GM23248 (cell line): Measurements from ENCODE around the gene CXCR1. TPM values are rescaled to one million over a fixed set of nuclear protein-coding genes. Genes with fewer than 3 reads are reported as not detected.

Experiments used
- DNase-seq: peaks from one replicate; pipeline ENCODE4 v3.0.0-alpha.2; 2015
- H2AFZ ChIP-seq: fragments of 200-600 bp; sonication (generic); 2 replicates; pipeline ENCODE4 v1.6.1; 2016; ENCODE audit warnings: antibody characterized with exemption
- H3F3A ChIP-seq: fragments of 200-600 bp; sonication (generic); 2 replicates; pipeline ENCODE4 v1.6.1; 2016; ENCODE audit warnings: mild to moderate bottlenecking, antibody characterized with exemption, mixed run types; ENCODE audit not compliant: insufficient read depth
- H3K27ac ChIP-seq: fragments of 200-600 bp; sonication (generic); 2 replicates; pipeline ENCODE4 v1.5.1; 2016; ENCODE audit warnings: mild to moderate bottlenecking
- H3K27me3 ChIP-seq: fragments of 200-600 bp; sonication (generic); replicated peaks from 2 replicates; pipeline ENCODE4 v1.6.1; 2016; ENCODE audit warnings: mild to moderate bottlenecking; ENCODE audit not compliant: insufficient read depth
- H3K36me3 ChIP-seq: fragments of 200-600 bp; sonication (generic); 2 replicates; pipeline ENCODE4 v1.6.1; 2016; ENCODE audit warnings: low read depth, mild to moderate bottlenecking
- H3K4me1 ChIP-seq: fragments of 200-600 bp; sonication (generic); 2 replicates; pipeline ENCODE4 v1.6.1; 2016; ENCODE audit warnings: mild to moderate bottlenecking; ENCODE audit not compliant: insufficient read depth
- H3K4me2 ChIP-seq: fragments of 200-600 bp; sonication (generic); one replicate; pipeline ENCODE4 v1.6.1; 2016; ENCODE audit warnings: mild to moderate bottlenecking; ENCODE audit not compliant: unreplicated experiment
- H3K4me3 ChIP-seq: fragments of 200-600 bp; sonication (generic); 2 replicates; pipeline ENCODE4 v1.5.1; 2016; ENCODE audit warnings: mild to moderate bottlenecking
- H3K79me2 ChIP-seq: fragments of 200-600 bp; sonication (generic); 2 replicates; pipeline ENCODE4 v1.6.1; 2016; ENCODE audit warnings: mild to moderate bottlenecking; ENCODE audit not compliant: insufficient read depth
- H3K9ac ChIP-seq: fragments of 200-600 bp; sonication (generic); 2 replicates; pipeline ENCODE4 v1.6.1; 2016; ENCODE audit warnings: mild to moderate bottlenecking
- H3K9me2 ChIP-seq: fragments of 200-600 bp; sonication (generic); 2 replicates; pipeline ENCODE4 v1.6.1; 2016; ENCODE audit warnings: mixed run types, mild to moderate bottlenecking, moderate library complexity; ENCODE audit not compliant: insufficient read depth
- H3K9me3 ChIP-seq: fragments of 200-600 bp; sonication (generic); one replicate; pipeline ENCODE4 v1.6.1; 2017; ENCODE audit warnings: low read depth
- H4K20me1 ChIP-seq: fragments of 200-600 bp; sonication (generic); 2 replicates; pipeline ENCODE4 v1.6.0; 2016; ENCODE audit not compliant: insufficient read depth
- EZH2 ChIP-seq: fragments of 200-600 bp; sonication (generic); IDR thresholded peaks from 2 replicates; pipeline ENCODE4 v1.6.1; 2018; ENCODE audit warnings: antibody characterized with exemption, mild to moderate bottlenecking; ENCODE audit not compliant: insufficient read depth, poor library complexity, severe bottlenecking
- EZH2phosphoT487 ChIP-seq: fragments of 200-600 bp; sonication (generic); IDR thresholded peaks from 2 replicates; pipeline ENCODE4 v1.6.1; 2018; ENCODE audit warnings: antibody characterized with exemption, moderate library complexity, mild to moderate bottlenecking, low read depth; ENCODE audit not compliant: insufficient read depth
- WGBS, 2 experiments: methylation state at CpG; one replicate each; pipeline ENCODE4 v1.1.6; 2015 to 2017; ENCODE audit warnings: low lambda C conversion rate in 2 of 2, low coverage in 1 of 2; ENCODE audit errors: missing lambda C conversion rate in 2 of 2; 5-methylcytosine and 5-hydroxymethylcytosine counted together
- in situ Hi-C: fragments of 300-500 bp; cut with MboI; formaldehyde crosslinking; loops from 2 replicates; pipeline ENCODE4 v1.15.0; 2020
- polyA plus RNA-seq: library from polyadenylated mRNA; unstranded; fragments of >200 nt; fragmentation: Nextera tagmentation; extraction: Ambion mirVana; gene quantifications from 2 replicates; pipeline ENCODE4 v1.2.1, GENCODE V29; 2016
- total RNA-seq: library from RNA; depleted of rRNA; stranded (reverse); fragments of >200 nt; shearing (Covaris generic); gene quantifications from 2 replicates; pipeline ENCODE4 v1.2.3, GENCODE V29; 2014

Gene CXCR1
- total and polyA plus RNA-seq, 2 experiments from 2014 or later: not detected

- Histone ChIP-seq H3K4me1 (no peaks in the 10 kb centered on the region), H3K4me3 (no peak overlapping the region), H3K36me3 (no peaks in the 10 kb centered on the region), H3K9me2 (no peaks in the 10 kb centered on the region), H3K27me3 (0 out of 2 replicates have a peak, but pooled peaks cover 7% of the 10 kb centered on the region), H3F3A (no peaks in the 10 kb centered on the region), H3K9ac (no peak overlapping the region), H2AFZ (no peak overlapping the region), H3K9me3 (no peaks in the 10 kb centered on the region), H3K4me2 (no peak overlapping the region), H3K27ac (no peak overlapping the region), H3K79me2 (no peaks in the 10 kb centered on the region), H4K20me1 (no peaks in the 10 kb centered on the region)
- in situ Hi-C loops: no loop called here
- DNase-seq: no peak
- TF ChIP-seq EZH2 (no peak), EZH2phosphoT487 (no peak)
- 16 to 20% methylated on average over 4 of the region's 4 CpGs for WGBS, 2 experiments
Measured at GRCh38 chr2:218187296-218188015, 20.7 kb upstream of the CXCR1 start.

GRCh38 chr2:218186876-218187275, 20.1 kb upstream of the CXCR1 start:
- no peaks in the 10 kb centered on the region for H3F3A ChIP-seq
- H3K79me2 ChIP-seq: no peaks in the 10 kb centered on the region
- H4K20me1 ChIP-seq: no peaks in the 10 kb centered on the region
- DNase-seq: no peak
- no peaks in the 10 kb centered on the region for H3K9me3 ChIP-seq
- no peak overlapping the region for H3K27ac ChIP-seq
- H3K4me1 ChIP-seq: no peaks in the 10 kb centered on the region
- no peaks in the 10 kb centered on the region for H3K9me2 ChIP-seq
- in situ Hi-C loops: no loop called here
- TF ChIP-seq EZH2phosphoT487: no peak
- no peak for TF ChIP-seq EZH2
- H3K9ac ChIP-seq: no peak overlapping the region
- H3K27me3 ChIP-seq: peaks cover 7% of the 10 kb centered on the region; the same call in 1 of the 2 replicates
- H3K4me2 ChIP-seq: no peak overlapping the region
- peak overlapping the region; percentile 91 for H2AFZ ChIP-seq
- H3K36me3 ChIP-seq: no peaks in the 10 kb centered on the region
- WGBS, 2 experiments: 0 to 13% methylated on average over 1 of the region's 1 CpG
- H3K4me3 ChIP-seq: no peak overlapping the region

- no peaks in the 10 kb centered on the region for H3K4me1 ChIP-seq
- H2AFZ ChIP-seq: peak overlapping the region; percentile 91
- H3K9me3 ChIP-seq: no peaks in the 10 kb centered on the region
- H3K27ac ChIP-seq: no peak overlapping the region
- H3K36me3 ChIP-seq: no peaks in the 10 kb centered on the region
- no peak overlapping the region for H3K4me3 ChIP-seq
- no peak overlapping the region for H3K9ac ChIP-seq
- H3K4me2 ChIP-seq: no peak overlapping the region
- no peak for TF ChIP-seq EZH2phosphoT487
- in situ Hi-C loops: no loop called here
- WGBS, 2 experiments: 40% methylated on average over 8 of the region's 8 CpGs
- H4K20me1 ChIP-seq: no peaks in the 10 kb centered on the region
- H3K79me2 ChIP-seq: no peaks in the 10 kb centered on the region
- DNase-seq: peak; percentile 83
- H3K27me3 ChIP-seq: peaks cover 7% of the 10 kb centered on the region; the same call in 1 of the 2 replicates
- H3F3A ChIP-seq: no peaks in the 10 kb centered on the region
- no peaks in the 10 kb centered on the region for H3K9me2 ChIP-seq
Measured at GRCh38 chr2:218186355-218186766, 19.6 kb upstream of the CXCR1 start.

- H4K20me1 ChIP-seq: no peaks in the 10 kb centered on the region
- in situ Hi-C loops: no loop called here
- H2AFZ ChIP-seq: no peak overlapping the region
- no peak overlapping the region for H3K4me2 ChIP-seq
- H3K9ac ChIP-seq: no peak overlapping the region
- no peak overlapping the region for H3K27ac ChIP-seq
- no peaks in the 10 kb centered on the region for H3K9me3 ChIP-seq
- H3K4me3 ChIP-seq: no peak overlapping the region
- H3F3A ChIP-seq: no peaks in the 10 kb centered on the region
- H3K9me2 ChIP-seq: no peaks in the 10 kb centered on the region
- H3K36me3 ChIP-seq: no peaks in the 10 kb centered on the region
- H3K79me2 ChIP-seq: no peaks in the 10 kb centered on the region
- 60 to 72% methylated on average over 1 of the region's 1 CpG for WGBS, 2 experiments
- no peak for DNase-seq
- no peaks in the 10 kb centered on the region for H3K4me1 ChIP-seq
- TF ChIP-seq EZH2phosphoT487: no peak
- peaks cover 7% of the 10 kb centered on the region; the same call in 1 of the 2 replicates for H3K27me3 ChIP-seq
Measured at GRCh38 chr2:218184331-218184730, 17.6 kb upstream of the CXCR1 start.
